Psoas muscle (tissue), 8 donors: Measurements from ENCODE around the gene RNF130. TPM values are rescaled to one million over a fixed set of nuclear protein-coding genes. Genes with fewer than 3 reads are reported as not detected.

ENCODE experiments used
- ATAC-seq, 4 donors: fragments of 200-7000 bp; cut with Tn5 transposase; one replicate each; pipeline ENCODE4 v1.9.1; 2020; ENCODE audit warnings: moderate library complexity in 3 of 4, mild to moderate bottlenecking in 2 of 4
- DNase-seq, 2 donors: peaks; one replicate each; pipeline ENCODE4 v3.0.0-alpha.2; 2020
- H3K27ac ChIP-seq: fragments of 200-600 bp; one replicate; pipeline ENCODE4 v1.8.0; 2022
- H3K27me3 ChIP-seq, 3 donors: fragments of 200-600 bp in 1 of 3; one replicate each; pipeline versions ENCODE4 v1.6.1 to v1.8.0; 2013 to 2022; ENCODE audit warnings: low read length in 2 of 3, mild to moderate bottlenecking in 2 of 3, moderate library complexity in 1 of 3; ENCODE audit not compliant: insufficient read depth in 3 of 3
- H3K36me3 ChIP-seq, 2 donors: fragments of 200-600 bp in 1 of 2; one replicate each; pipeline versions ENCODE4 v1.6.1 to v1.8.0; 2013 to 2022; ENCODE audit warnings: low read depth in 1 of 2, mild to moderate bottlenecking in 1 of 2, moderate library complexity in 1 of 2; ENCODE audit not compliant: insufficient read depth in 1 of 2
- H3K4me1 ChIP-seq: fragments of 200-600 bp; one replicate; pipeline ENCODE4 v1.8.0; 2022
- H3K4me3 ChIP-seq: fragments of 200-600 bp; one replicate; pipeline ENCODE4 v1.8.0; 2022; ENCODE audit warnings: mild to moderate bottlenecking
- H3K9me3 ChIP-seq: fragments of 200-600 bp; one replicate; pipeline ENCODE4 v1.8.0; 2022
- CTCF ChIP-seq: fragments of 200-600 bp; IDR thresholded peaks from one replicate; pipeline ENCODE4 v1.8.0; 2022; ENCODE audit warnings: antibody characterized with exemption
- WGBS, 3 donors: extraction: QIAGEN DNeasy Blood & Tissue Kit; methylation state at CpG; one replicate each; pipeline versions ENCODE4 v1.1.6 to v1.1.7; 2013; 5-methylcytosine and 5-hydroxymethylcytosine counted together
- intact Hi-C, 2 donors: fragments of 100-400 bp; cut with DNase I; formaldehyde crosslinking; loops; one replicate each; pipeline versions ENCODE4 v1.11.0 to v1.14.2; 2022
- long read RNA-seq, 2 donors: library from polyadenylated mRNA; unstranded; transcript quantifications; one replicate each; pipeline ENCODE4 v2.0.0, GENCODE V29; 2021
- polyA plus RNA-seq, 3 donors: library from polyadenylated mRNA; stranded (reverse); fragments of 200-250 nt; gene quantifications; one replicate each; pipeline ENCODE4 v1.2.3, GENCODE V29; 2013
- total RNA-seq, 4 donors: library from RNA; stranded (reverse); fragmentation: NEBNext Ultra II Directional in 2 of 4; extraction: Animal tissue kit (Norgen Biotek cat#: 25700) in 2 of 4; gene quantifications; one replicate each; pipeline versions ENCODE4 v1.2.1 to v1.2.4, GENCODE V29; 2021 to 2023
- donor health status: healthy with polysubstance abuse.
- donor health status: DM: no; HTN: no; CAD: no; lungs with moderate emphysema.
- donor health status: Bipolar disorder and iron deficiency.
- donor health status: healthy.
- donor health status: DM: yes; HTN: yes; CAD: no.
- donor health status: DM: no; HTN: no; CAD: no.
- donor health status: DM: no; HTN: no; CAD: no.
- donor health status: DM: yes; HTN: yes; CAD: no.

RNF130 gene, protein sequence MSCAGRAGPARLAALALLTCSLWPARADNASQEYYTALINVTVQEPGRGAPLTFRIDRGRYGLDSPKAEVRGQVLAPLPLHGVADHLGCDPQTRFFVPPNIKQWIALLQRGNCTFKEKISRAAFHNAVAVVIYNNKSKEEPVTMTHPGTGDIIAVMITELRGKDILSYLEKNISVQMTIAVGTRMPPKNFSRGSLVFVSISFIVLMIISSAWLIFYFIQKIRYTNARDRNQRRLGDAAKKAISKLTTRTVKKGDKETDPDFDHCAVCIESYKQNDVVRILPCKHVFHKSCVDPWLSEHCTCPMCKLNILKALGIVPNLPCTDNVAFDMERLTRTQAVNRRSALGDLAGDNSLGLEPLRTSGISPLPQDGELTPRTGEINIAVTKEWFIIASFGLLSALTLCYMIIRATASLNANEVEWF
- 10 to 100 TPM; 34.1 to 41.1 (median 37.4) TPM for total RNA-seq
- 10 to 100 TPM; 35.9 to 45.3 (median 37.2) TPM for polyA plus RNA-seq
- long read RNA-seq, donor 1, transcript RNF130-205 (9 exons, 2,263 nt): major isoform, 68 of 82 reads
- long read RNA-seq, donor 1, partial matches to known transcripts: 8 of 82 reads
- long read RNA-seq, donor 1, other reads (novel, unspliced or antisense): 5 of 82 reads
- long read RNA-seq, donor 2, full-length matches to known transcripts: 127 of 143 reads
- long read RNA-seq, donor 2, partial matches to known transcripts: 7 of 143 reads
- long read RNA-seq, donor 2, other reads (novel, unspliced or antisense): 9 of 143 reads

DNA sequence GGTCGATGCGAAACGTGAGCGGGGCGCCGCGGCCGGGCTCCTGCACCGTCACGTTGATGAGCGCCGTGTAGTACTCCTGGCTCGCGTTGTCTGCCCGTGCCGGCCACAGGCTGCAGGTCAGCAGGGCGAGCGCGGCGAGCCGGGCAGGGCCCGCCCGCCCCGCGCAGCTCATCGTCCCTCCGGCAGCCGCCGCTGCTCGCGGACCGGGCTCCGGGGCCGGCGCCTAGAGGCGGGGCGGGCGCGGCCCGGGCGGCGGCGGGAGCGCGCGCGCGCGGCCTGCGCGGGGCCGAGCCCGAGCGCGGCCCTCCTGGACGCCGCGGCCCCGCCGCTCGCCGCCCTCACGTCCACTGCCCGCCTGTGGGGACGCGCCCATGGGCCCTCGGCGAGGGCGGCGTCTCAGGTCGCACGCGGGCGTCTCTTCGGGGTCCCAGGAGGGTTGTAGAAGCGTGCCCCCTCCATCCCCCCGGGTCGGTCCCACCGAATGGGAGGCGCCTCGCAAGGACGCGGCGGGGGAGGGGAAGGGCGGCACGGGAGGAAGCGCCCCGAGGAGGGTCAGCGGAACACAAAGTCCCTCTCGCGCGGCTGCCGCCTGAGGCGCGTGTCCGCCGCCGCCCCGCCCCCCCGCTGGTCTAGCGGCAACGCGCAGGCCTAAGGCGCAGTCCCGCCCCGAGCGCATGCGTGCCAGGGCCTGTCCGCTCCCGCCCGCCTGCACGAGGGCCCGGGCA lies at the start of gene RNF130:
Gene RNF130 (minus strand): TSS at position 229 of the 725 bp plus-strand sequence. CDS start 57 bp downstream, at position 172.
- DNase-seq: peak; percentile 96 to 97
- Histone ChIP-seq H3K27ac (peak within 1 kb of the TSS; percentile 95), H3K27me3 (no peaks in the 10 kb centered on the region), H3K9me3 (peaks cover 5% of the 10 kb centered on the region), H3K4me3 (peak within 1 kb of the TSS; percentile 93), H3K36me3 (no peaks in the 10 kb centered on the region), H3K4me1 (peaks cover 19% of the 10 kb centered on the region)
- intact Hi-C loops: loop anchor here in 1 of 2 donors (5.0 to 10.0 kb wide), 2 partner anchors 164 to 517 kb away; partner anchors contain the start of genes RUFY1 and TBC1D9B
- TF ChIP-seq CTCF: no peak
- ATAC-seq: peak; percentile 95 to 97 (median 96)
- 0% methylated on average over 45 to 113 of the region's 113 CpGs for WGBS, 3 donors

DNA sequence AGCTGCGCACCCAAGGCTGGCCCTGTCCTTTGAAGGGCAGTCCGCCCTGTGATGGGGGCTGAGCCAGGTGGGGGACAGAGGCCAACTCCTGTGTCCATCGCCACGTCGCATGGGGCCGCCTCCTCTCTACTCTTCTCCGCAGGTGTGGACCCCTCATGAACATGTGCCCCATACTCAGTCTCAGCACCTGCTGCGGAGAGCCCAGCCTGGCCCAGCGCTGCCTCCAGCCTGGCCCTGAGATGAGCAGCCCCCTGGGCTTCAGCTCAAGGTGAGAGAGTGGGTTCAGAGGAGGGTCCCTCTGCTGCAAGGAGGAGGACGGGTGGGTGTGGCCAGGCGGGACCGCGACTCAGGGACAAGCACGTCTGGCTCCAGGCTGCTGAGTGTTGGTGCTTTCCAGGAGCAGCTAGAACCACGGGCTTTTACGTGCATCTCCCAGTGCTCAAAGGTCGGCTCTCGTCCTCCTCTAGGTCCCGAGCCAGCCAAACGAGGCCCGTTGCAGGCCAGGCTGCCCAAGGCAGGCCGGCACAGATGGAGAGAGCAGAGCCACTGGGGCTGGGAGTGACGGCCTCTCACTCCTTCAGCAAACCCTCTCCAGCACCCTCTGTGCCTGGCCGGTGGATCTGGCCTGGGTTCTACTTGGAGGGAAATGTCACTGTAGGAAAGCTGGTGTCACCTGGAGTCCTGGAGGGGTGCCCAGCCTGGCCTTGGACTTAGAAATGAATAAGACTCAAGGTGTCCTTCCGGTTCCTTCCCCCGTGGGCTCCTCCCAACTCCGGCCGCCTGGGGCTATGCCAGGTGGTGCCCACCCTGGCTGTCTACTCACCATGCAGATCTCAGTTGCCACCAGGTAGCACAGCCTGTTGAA lies 48.9 kb upstream of the RNF130 start:
- Histone ChIP-seq H3K4me3 (no peak overlapping the region), H3K9me3 (no peaks in the 10 kb centered on the region), H3K36me3 (no peaks in the 10 kb centered on the region), H3K27me3 (peaks cover 0 to 15% (median 5%) of the 10 kb centered on the region in 3 donors), H3K4me1 (no peaks in the 10 kb centered on the region), H3K27ac (no peak overlapping the region)
- peak in 1 of 2 donors; percentile 26 for DNase-seq
- no peak for TF ChIP-seq CTCF
- WGBS, 3 donors: 77 to 90% (median 79%) methylated on average over 24 to 28 of the region's 28 CpGs
- no peak for ATAC-seq
- intact Hi-C loops: loop anchor here in 1 of 2 donors (10.0 kb wide), 1 partner anchor 204 kb away; no protein-coding TSS in a partner anchor

GRCh38 chr5:180119903-180120236 lies 48.3 kb upstream of the RNF130 start:
- H3K27ac ChIP-seq: no peak overlapping the region
- intact Hi-C loops: loop anchor here in 1 of 2 donors (10.0 kb wide), 1 partner anchor 205 kb away; no protein-coding TSS in a partner anchor
- ATAC-seq (no peak), DNase-seq (peak in 1 of 2 donors; percentile 49)
- H3K27me3 ChIP-seq: peaks cover 0 to 11% (median 5%) of the 10 kb centered on the region in 3 donors
- no peaks in the 10 kb centered on the region for H3K4me1 ChIP-seq
- WGBS, 3 donors: 85 to 93% (median 91%) methylated on average over 11 to 12 of the region's 12 CpGs
- H3K36me3 ChIP-seq: no peaks in the 10 kb centered on the region
- no peak for TF ChIP-seq CTCF
- no peaks in the 10 kb centered on the region for H3K9me3 ChIP-seq
- H3K4me3 ChIP-seq: no peak overlapping the region
